Measurements from ENCODE around the gene GOLGA2.

Gene GOLGA2

GRCh38 chr9:128208946-128209669 lies 66.7 kb downstream of the GOLGA2 start:
- no peak for DNase-seq

GRCh38 chr9:128208386-128208785 lies 67.4 kb downstream of the GOLGA2 start:
- no peak for DNase-seq

GRCh38 chr9:128206916-128207910 lies 68.6 kb downstream of the GOLGA2 start:
- no peak for DNase-seq

- DNase-seq, result no peak
Observed at GRCh38 chr9:128206484-128206883, 69.3 kb downstream of the GOLGA2 start.

Data from NCI-H1092 treated with DMSO at 0.1 percent for 48 hours (cell line).